Osteocyte (in vitro differentiated cells): Measurements from ENCODE around the gene TOMM20L. TPM values are rescaled to one million over a fixed set of nuclear protein-coding genes. Genes with fewer than 3 reads are reported as not detected.

Source experiments
- DNase-seq: peaks from one replicate; pipeline ENCODE4 v3.0.0; 2021; ENCODE audit warnings: mixed read lengths; ENCODE audit not compliant: unreplicated experiment; ENCODE audit errors: extremely low spot score
- H3K27ac Mint-ChIP-seq: one replicate; pipeline ENCODE4 v1.8.0; 2021; ENCODE audit warnings: mild to moderate bottlenecking, mixed read lengths; ENCODE audit not compliant: unreplicated experiment
- H3K27me3 Mint-ChIP-seq: one replicate; pipeline ENCODE4 v1.8.0; 2021; ENCODE audit warnings: mixed read lengths; ENCODE audit not compliant: unreplicated experiment
- H3K36me3 Mint-ChIP-seq: one replicate; pipeline ENCODE4 v1.8.0; 2021; ENCODE audit warnings: mixed read lengths; ENCODE audit not compliant: unreplicated experiment
- H3K4me1 Mint-ChIP-seq: one replicate; pipeline ENCODE4 v1.8.0; 2021; ENCODE audit warnings: mixed read lengths; ENCODE audit not compliant: unreplicated experiment
- H3K4me3 Mint-ChIP-seq: one replicate; pipeline ENCODE4 v1.8.0; 2021; ENCODE audit warnings: mild to moderate bottlenecking, moderate library complexity, mixed read lengths; ENCODE audit not compliant: unreplicated experiment
- H3K9me3 Mint-ChIP-seq: one replicate; pipeline ENCODE4 v1.8.0; 2021; ENCODE audit warnings: mixed read lengths; ENCODE audit not compliant: unreplicated experiment
- CTCF ChIP-seq: fragments of 200-600 bp; sonication (generic); IDR thresholded peaks from 2 replicates; pipeline ENCODE4 v1.5.0; 2021; ENCODE audit warnings: antibody characterized with exemption, mild to moderate bottlenecking, moderate library complexity
- total RNA-seq: library from RNA; stranded (reverse); gene quantifications from 2 replicates; pipeline ENCODE4 v1.2.1, GENCODE V29; 2021

The TOMM20L gene
- total RNA-seq, 1 donor from 2014 or later: not detected

DNA sequence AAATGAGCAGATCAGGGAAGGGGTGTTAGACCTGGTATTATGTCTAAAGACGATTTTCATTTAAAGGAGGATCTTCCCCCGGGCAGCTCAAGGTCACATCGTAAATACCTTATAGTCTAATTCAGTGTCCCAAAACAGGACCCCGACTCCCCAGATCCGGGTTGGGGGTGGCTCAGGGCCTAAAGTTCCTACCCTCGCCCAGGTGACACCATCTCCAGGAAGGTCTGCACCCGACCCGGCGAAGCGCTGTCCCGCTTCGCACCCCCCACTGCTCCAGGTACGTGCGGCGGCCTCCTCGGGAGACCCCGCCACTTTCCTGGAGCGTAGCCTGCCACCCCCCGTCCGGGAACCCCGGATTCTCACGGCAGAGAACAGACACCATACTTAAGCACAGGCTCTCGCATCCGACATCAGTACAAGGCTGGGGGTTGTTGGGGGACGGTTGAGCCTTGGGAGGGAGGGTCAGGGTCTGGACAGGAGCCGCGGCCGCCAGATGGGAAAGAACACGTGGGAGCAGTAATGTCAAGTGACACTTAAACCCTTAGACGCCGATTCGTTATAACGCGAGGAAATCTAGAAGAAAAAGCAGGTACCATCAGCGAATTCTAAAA lies 31.0 kb downstream of the TOMM20L start:
- no peaks in the 10 kb centered on the region for H3K9me3 Mint-ChIP-seq
- H3K27ac Mint-ChIP-seq: peak overlapping the region; percentile 99
- TF ChIP-seq CTCF: no peak
- H3K4me3 Mint-ChIP-seq: peak overlapping the region; percentile 92
- peaks cover 8% of the 10 kb centered on the region for H3K36me3 Mint-ChIP-seq
- DNase-seq: no peak
- H3K4me1 Mint-ChIP-seq: peaks cover 37% of the 10 kb centered on the region
- H3K27me3 Mint-ChIP-seq: no peaks in the 10 kb centered on the region

DNA sequence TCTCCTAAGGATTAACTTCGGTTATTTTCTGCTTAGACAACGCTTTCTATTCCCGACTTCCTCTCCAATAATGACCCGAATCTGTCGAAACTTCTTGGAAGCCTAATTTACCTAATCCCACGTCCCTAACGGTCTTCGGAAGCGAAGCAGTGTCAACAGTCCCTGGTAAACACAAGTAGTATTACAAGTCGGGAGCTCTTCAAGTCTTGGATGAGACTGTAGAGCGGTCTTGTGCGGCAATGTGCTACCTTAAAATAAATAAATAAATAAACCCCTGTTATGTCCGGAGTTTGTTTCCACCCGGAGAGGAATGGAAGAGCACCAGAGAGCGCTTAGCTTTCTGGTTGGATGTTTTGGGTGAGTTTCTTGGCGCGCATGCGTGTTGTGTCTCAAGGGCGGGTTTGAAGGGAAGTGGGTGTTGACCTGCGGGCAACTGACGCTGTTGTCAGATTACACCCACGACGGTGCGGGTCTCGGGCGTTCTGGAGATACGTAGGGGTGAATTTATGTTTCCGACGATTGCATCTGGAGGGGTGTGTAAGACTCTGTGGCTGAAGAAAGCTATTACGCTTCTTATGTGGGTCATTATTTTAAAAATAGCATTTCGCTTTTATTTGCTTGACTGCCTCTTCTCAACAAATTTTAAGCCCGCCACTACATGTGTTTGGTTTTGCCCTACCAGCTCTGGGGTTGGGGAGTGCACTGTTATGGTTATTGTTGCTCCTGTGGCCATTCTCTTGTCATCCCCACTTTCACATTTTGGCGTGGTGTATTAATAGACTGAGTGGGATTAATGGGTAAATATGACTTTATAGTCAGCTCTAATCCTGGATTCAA lies 31.8 kb downstream of the TOMM20L start, which contains the start of the genes KIAA0586 and TIMM9:
Gene KIAA0586, plus strand, starts transcription at position 439 of the 837 bp plus-strand sequence. CDS start 546 bp downstream, outside the sequence.
Gene TIMM9, minus strand, starts transcription at position 251 of the 837 bp plus-strand sequence. CDS start 15,586 bp downstream, outside the sequence.
- peak within 1 kb of the TSS; percentile 99 for H3K27ac Mint-ChIP-seq
- peak; percentile 98 for DNase-seq
- H3K4me1 Mint-ChIP-seq: peaks cover 37% of the 10 kb centered on the region
- H3K27me3 Mint-ChIP-seq: no peaks in the 10 kb centered on the region
- no peaks in the 10 kb centered on the region for H3K9me3 Mint-ChIP-seq
- H3K4me3 Mint-ChIP-seq: peak within 1 kb of the TSS; percentile 92
- peaks cover 7% of the 10 kb centered on the region for H3K36me3 Mint-ChIP-seq
- TF ChIP-seq CTCF: no peak

GRCh38 chr14:58428118-58428683 lies 32.5 kb downstream of the TOMM20L start:
- DNase-seq: no peak
- H3K36me3 Mint-ChIP-seq: peaks cover 7% of the 10 kb centered on the region
- H3K9me3 Mint-ChIP-seq: no peaks in the 10 kb centered on the region
- TF ChIP-seq CTCF: no peak
- no peaks in the 10 kb centered on the region for H3K27me3 Mint-ChIP-seq
- H3K4me1 Mint-ChIP-seq: peaks cover 37% of the 10 kb centered on the region
- H3K4me3 Mint-ChIP-seq: peak overlapping the region; percentile 92
- H3K27ac Mint-ChIP-seq: peak overlapping the region; percentile 99

GRCh38 chr14:58430156-58430555 lies 34.4 kb downstream of the TOMM20L start:
- H3K4me1 Mint-ChIP-seq: peaks cover 33% of the 10 kb centered on the region
- no peaks in the 10 kb centered on the region for H3K9me3 Mint-ChIP-seq
- H3K36me3 Mint-ChIP-seq: peaks cover 6% of the 10 kb centered on the region
- no peak for DNase-seq
- no peak for TF ChIP-seq CTCF
- H3K4me3 Mint-ChIP-seq: no peak overlapping the region
- no peak overlapping the region for H3K27ac Mint-ChIP-seq
- H3K27me3 Mint-ChIP-seq: no peaks in the 10 kb centered on the region

GRCh38 chr14:58439476-58439875 lies 43.7 kb downstream of the TOMM20L start:
- Mint-ChIP-seq H3K4me1 (no peaks in the 10 kb centered on the region), H3K36me3 (peaks cover 26% of the 10 kb centered on the region), H3K27ac (no peak overlapping the region), H3K27me3 (no peaks in the 10 kb centered on the region), H3K9me3 (no peaks in the 10 kb centered on the region), H3K4me3 (no peak overlapping the region)
- TF ChIP-seq CTCF: no peak
- no peak for DNase-seq
